ENCODE results near the gene CHST3.

CHST3 gene

GRCh38 chr10:71995887-71996575 lies 31.8 kb downstream of the CHST3 start:
- no peak for DNase-seq

- no peak for DNase-seq
Observed at GRCh38 chr10:71996592-71997371, 32.6 kb downstream of the CHST3 start.

- DNase-seq: no peak
Observed at GRCh38 chr10:71998119-71998839, 34.1 kb downstream of the CHST3 start.

- no peak for DNase-seq
Observed at GRCh38 chr10:71998840-71999194, 34.6 kb downstream of the CHST3 start.

GRCh38 chr10:71999360-72000072 lies 35.3 kb downstream of the CHST3 start:
- no peak for DNase-seq

GRCh38 chr10:72000073-72001032 lies 36.2 kb downstream of the CHST3 start:
- no peak for DNase-seq

GRCh38 chr10:72001033-72001395 lies 36.8 kb downstream of the CHST3 start:
- DNase-seq: no peak

GRCh38 chr10:72002354-72003295 lies 38.4 kb downstream of the CHST3 start:
- no peak for DNase-seq

- no peak for DNase-seq
Observed at GRCh38 chr10:72006026-72006425, 41.8 kb downstream of the CHST3 start.

- DNase-seq: no peak
Observed at GRCh38 chr10:72007246-72007892, 43.2 kb downstream of the CHST3 start.

- no peak for DNase-seq
Observed at GRCh38 chr10:72008096-72008981, 44.1 kb downstream of the CHST3 start.

GRCh38 chr10:72009051-72009424 lies 44.8 kb downstream of the CHST3 start:
- no peak for DNase-seq

- DNase-seq: no peak
Observed at GRCh38 chr10:72009425-72010081, 45.4 kb downstream of the CHST3 start.

GRCh38 chr10:72010234-72010973 lies 46.2 kb downstream of the CHST3 start:
- DNase-seq: no peak

GRCh38 chr10:72011016-72011415 lies 46.8 kb downstream of the CHST3 start:
- DNase-seq: no peak

- DNase-seq: no peak
Observed at GRCh38 chr10:72011468-72011867, 47.3 kb downstream of the CHST3 start.

GRCh38 chr10:72011976-72012512 lies 47.8 kb downstream of the CHST3 start:
- no peak for DNase-seq

GRCh38 chr10:72012796-72013195 lies 48.6 kb downstream of the CHST3 start:
- DNase-seq: no peak
